GM10248 (cell line): ENCODE data around the gene NFS1.

Experiments
- CTCF ChIA-PET: fragments of 300-600 bp; sonication (Branson Sonifier 250); formaldehyde crosslinking; extraction: SDS; loops from one replicate; lab custom pipeline; 2021; ENCODE audit warnings: antibody characterized with exemption; lab: Yijun Ruan, JAX
- POLR2A ChIA-PET: fragments of 350-650 bp; sonication (Branson Sonifier 250); formaldehyde crosslinking; extraction: SDS; loops from one replicate; lab custom pipeline; 2020; ENCODE audit warnings: antibody characterized with exemption; lab: Yijun Ruan, JAX
- DNase-seq: peaks from one replicate; pipeline ENCODE4 v3.0.0; 2012; ENCODE audit errors: extremely low spot score
- CTCF ChIP-seq: IDR thresholded peaks from 2 replicates; pipeline ENCODE4 v1.5.1; 2012; ENCODE audit warnings: mild to moderate bottlenecking, low read depth; ENCODE audit errors: extremely low read depth, missing control alignments, control extremely low read depth

The NFS1 gene

DNA sequence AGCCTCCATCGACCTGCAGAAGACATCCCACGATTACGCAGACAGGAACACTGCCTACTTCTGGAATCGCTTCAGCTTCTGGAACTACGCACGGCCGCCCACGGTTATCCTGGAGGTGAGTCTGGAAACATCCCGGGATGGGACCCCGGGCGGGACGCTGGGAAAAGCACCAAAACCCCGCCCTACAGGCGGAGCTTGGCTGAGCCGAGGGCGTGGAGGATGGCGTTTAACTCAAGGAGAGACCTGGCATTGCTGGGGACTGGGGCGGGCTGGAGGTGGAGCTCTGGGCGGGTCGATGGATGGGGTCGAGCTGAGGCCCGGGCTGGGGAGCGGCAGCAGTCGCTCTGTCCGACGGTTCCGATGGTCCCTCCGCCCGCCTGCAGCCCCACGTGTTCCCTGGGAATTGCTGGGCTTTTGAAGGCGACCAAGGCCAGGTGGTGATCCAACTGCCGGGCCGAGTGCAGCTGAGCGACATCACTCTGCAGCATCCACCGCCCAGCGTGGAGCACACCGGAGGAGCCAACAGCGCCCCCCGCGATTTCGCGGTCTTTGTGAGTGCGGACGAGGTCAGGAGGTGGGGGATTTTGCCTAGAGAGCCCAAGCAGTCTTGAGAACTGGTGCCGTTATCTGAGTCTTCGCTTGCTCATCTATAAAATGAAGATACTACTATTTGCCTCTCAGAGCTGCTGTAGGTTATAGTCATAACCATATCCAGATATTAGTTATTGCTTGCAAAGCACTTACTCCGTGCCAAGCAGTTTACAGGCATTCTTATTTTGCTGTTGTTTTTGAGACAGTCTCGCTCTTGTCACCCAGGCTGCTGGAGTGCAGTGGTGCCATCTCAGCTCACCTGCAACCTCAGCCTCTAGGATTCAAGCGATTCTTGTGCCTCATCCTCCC lies 79.7 kb downstream of the NFS1 start:
- POLR2A ChIA-PET: interaction anchor here (0.5 to 2.0 kb wide), 5 partner anchors 44 to 231 kb away, joined by 3 to 14 read pairs (median 4); partner anchors contain the start of genes CPNE1, RBM12 and RBM39
- peak; percentile 81 for DNase-seq

GRCh38 chr20:35618263-35619131 lies 80.7 kb downstream of the NFS1 start:
- no peak for TF ChIP-seq CTCF
- DNase-seq: no peak
- ChIA-PET CTCF (interaction anchor here (0.9 to 6.7 kb wide), 23 partner anchors 9 to 336 kb away, joined by 3 to 87 read pairs (median 7); partner anchors contain the start of genes CPNE1, RBM12 and SCAND1), POLR2A (interaction anchor here (0.6 to 2.0 kb wide), 3 partner anchors 45 to 232 kb away, joined by 3 to 14 read pairs (median 4); partner anchors contain the start of genes CPNE1, RBM12 and RBM39)

More for the DNA sequence above, 79.7 kb downstream of the NFS1 start:
- CTCF ChIA-PET: interaction anchor here (0.9 to 6.7 kb wide), 24 partner anchors 8 to 335 kb away, joined by 3 to 87 read pairs (median 6); partner anchors contain the start of genes CPNE1, RBM12 and SCAND1
- TF ChIP-seq CTCF: peak; percentile 75
